ENCODE data around the gene PLA2G4E. TPM values are rescaled to one million over a fixed set of nuclear protein-coding genes. Genes with fewer than 3 reads are reported as not detected.
A peak's percentile ranks its signal among the peaks of the same experiment; 100 is the strongest.

PLA2G4E gene
- total RNA-seq, 1 donor from 2014 or later = 0.08 TPM

- no peak for DNase-seq (ENCODE audit: low spot score)
- intact Hi-C loops (cut with DNase I) = no loop called here
Measured at GRCh38 chr15:41951571-41951970, 69.3 kb downstream of the PLA2G4E start.

- intact Hi-C loops (cut with DNase I) = no loop called here
Measured at GRCh38 chr15:41950489-41950888, 70.4 kb downstream of the PLA2G4E start.

GRCh38 chr15:41950127-41950483 is 70.7 kb downstream of the PLA2G4E start:
- DNase-seq (ENCODE audit: low spot score) = no peak
- intact Hi-C loops (cut with DNase I) = no loop called here

More at GRCh38 chr15:41950489-41950888, 70.4 kb downstream of the PLA2G4E start:
- DNase-seq (ENCODE audit: low spot score) = no peak

GRCh38 chr15:41949401-41950126 is 71.3 kb downstream of the PLA2G4E start:
- intact Hi-C loops (cut with DNase I) = loop anchor here (5.0 kb wide), 1 partner anchor 37 kb away; no protein-coding TSS in a partner anchor
- no peak for DNase-seq (ENCODE audit: low spot score)

GRCh38 chr15:41948490-41948889 is 72.4 kb downstream of the PLA2G4E start:
- DNase-seq (ENCODE audit: low spot score) = no peak
- intact Hi-C loops (cut with DNase I) = loop anchor here (5.0 kb wide), 1 partner anchor 36 kb away; no protein-coding TSS in a partner anchor

GRCh38 chr15:41946970-41947369 is 73.9 kb downstream of the PLA2G4E start:
- peak; percentile 85 for DNase-seq (ENCODE audit: low spot score)
- intact Hi-C loops (cut with DNase I) = loop anchor here (5.0 kb wide), 1 partner anchor 35 kb away; no protein-coding TSS in a partner anchor

GRCh38 chr15:41945731-41946130 is 75.1 kb downstream of the PLA2G4E start:
- intact Hi-C loops (cut with DNase I) = loop anchor here (5.0 kb wide), 1 partner anchor 33 kb away; no protein-coding TSS in a partner anchor
- DNase-seq (ENCODE audit: low spot score) = no peak

GRCh38 chr15:41945221-41945620 is 75.6 kb downstream of the PLA2G4E start:
- intact Hi-C loops (cut with DNase I) = loop anchor here (5.0 kb wide), 1 partner anchor 33 kb away; no protein-coding TSS in a partner anchor
- DNase-seq (ENCODE audit: low spot score) = no peak

GRCh38 chr15:41944313-41944940 is 76.4 kb downstream of the PLA2G4E start:
- DNase-seq (ENCODE audit: low spot score) = peak; percentile 72
- intact Hi-C loops (cut with DNase I) = no loop called here

GRCh38 chr15:41943543-41944312 is 77.1 kb downstream of the PLA2G4E start:
- peak; percentile 58 for DNase-seq (ENCODE audit: low spot score)
- intact Hi-C loops (cut with DNase I) = no loop called here

GRCh38 chr15:41942886-41943285 is 78.0 kb downstream of the PLA2G4E start:
- intact Hi-C loops (cut with DNase I) = no loop called here
- peak; percentile 63 for DNase-seq (ENCODE audit: low spot score)

- DNase-seq (ENCODE audit: low spot score) = peak; percentile 69
- intact Hi-C loops (cut with DNase I) = no loop called here
Measured at GRCh38 chr15:41941644-41942415, 79.0 kb downstream of the PLA2G4E start.

- DNase-seq (ENCODE audit: low spot score) = peak; percentile 61
Measured at GRCh38 chr15:41940441-41940857, 80.4 kb downstream of the PLA2G4E start.

GRCh38 chr15:41939986-41940385 is 80.9 kb downstream of the PLA2G4E start:
- intact Hi-C loops (cut with DNase I) = no loop called here

More at GRCh38 chr15:41940441-41940857, 80.4 kb downstream of the PLA2G4E start:
- intact Hi-C loops (cut with DNase I) = no loop called here

GRCh38 chr15:41937568-41937923 is 83.3 kb downstream of the PLA2G4E start:
- no peak for DNase-seq (ENCODE audit: low spot score)
- intact Hi-C loops (cut with DNase I) = no loop called here

More at GRCh38 chr15:41939986-41940385, 80.9 kb downstream of the PLA2G4E start:
- DNase-seq (ENCODE audit: low spot score) = peak; percentile 53

- DNase-seq (ENCODE audit: low spot score) = no peak
- intact Hi-C loops (cut with DNase I) = no loop called here
Measured at GRCh38 chr15:41936649-41937567, 83.9 kb downstream of the PLA2G4E start.

GRCh38 chr15:41936155-41936554 is 84.7 kb downstream of the PLA2G4E start:
- intact Hi-C loops (cut with DNase I) = no loop called here
- DNase-seq (ENCODE audit: low spot score) = no peak

GRCh38 chr15:41935566-41936020 is 85.2 kb downstream of the PLA2G4E start:
- DNase-seq (ENCODE audit: low spot score) = no peak

More at GRCh38 chr15:41935566-41936020, 85.2 kb downstream of the PLA2G4E start:
- intact Hi-C loops (cut with DNase I) = no loop called here
